ENCODE data around the gene STXBP6. TPM values are rescaled to one million over a fixed set of nuclear protein-coding genes. Genes with fewer than 3 reads are reported as not detected.

Gene STXBP6
- total and polyA plus RNA-seq, 2 donors (not counting 3 experiments of a cell fraction or from before 2014, with no cell fraction given) = 0.06 TPM; not detected in 1

GRCh38 chr14:25095736-25096437 lies 45.9 kb upstream of the STXBP6 start:
- intact Hi-C loops (cut with micrococcal nuclease) (no loop called here), dilution Hi-C loops (cut with MboI; ENCODE audit: extremely low pct_ligation_motif_present, low sequenced_read_pairs) (no loop called here)
- no peak overlapping the region for H3K9ac ChIP-seq (replicated peaks; ENCODE audit: extremely low read depth, insufficient read depth, low read length)
- no peaks in the 10 kb centered on the region for H3K9me1 ChIP-seq (replicated peaks; ENCODE audit: control insufficient read depth, extremely low read depth, insufficient read depth, low read length)
- no peaks in the 10 kb centered on the region for H3K36me3 ChIP-seq (ENCODE audit: control insufficient read depth in 2 of 2, extremely low read depth in 1 of 2, insufficient read depth in 2 of 2, low read length in 2 of 2)
- no peak overlapping the region for H3K4me3 ChIP-seq (replicated peaks in 1 of 3; ENCODE audit: insufficient read depth in 1 of 3, low read depth in 1 of 3, low read length in 3 of 3)
- no peak for TF ChIP-seq POLR2AphosphoS5 (IDR thresholded peaks at IDR 0.05; ENCODE audit: insufficient read depth, low read depth, low read length)
- no peak for TF ChIP-seq POLR2A (IDR thresholded peaks at IDR 0.05; ENCODE audit: low read depth, low read length)
- no peak for TF ChIP-seq CTCF (IDR thresholded peaks at IDR 0.05; ENCODE audit: extremely low read depth in 1 of 2, insufficient read depth in 1 of 2, low read depth in 1 of 2, low read length in 2 of 2)
- TF ChIP-seq FOS (IDR thresholded peaks at IDR 0.05; ENCODE audit: borderline replicate concordance, insufficient read depth, low read length) = no peak
- no peak overlapping the region for H3K4me2 ChIP-seq (ENCODE audit: insufficient read depth, low read length)
- FAIRE-seq (no peak), DNase-seq (ENCODE audit: low read depth, low spot score) (no peak)
- H4K20me1 ChIP-seq (replicated peaks; ENCODE audit: control insufficient read depth, extremely low read depth, insufficient read depth, low read length) = no peaks in the 10 kb centered on the region
- no TSS peak for BruUV-seq (replicated peaks)
- H3K79me2 ChIP-seq (ENCODE audit: control insufficient read depth, insufficient read depth, low read length) = no peaks in the 10 kb centered on the region
- CTCF ChIA-PET = interaction anchor here (1.2 kb wide), 1 partner anchor 10 kb away, joined by 3 read pairs; no protein-coding TSS in a partner anchor
- H3K4me1 ChIP-seq (ENCODE audit: control insufficient read depth, extremely low read depth, insufficient read depth, low read length) = no peaks in the 10 kb centered on the region
- H3K27me3 ChIP-seq (ENCODE audit: control insufficient read depth in 2 of 2, insufficient read depth in 2 of 2, low read length in 2 of 2) = no peaks in the 10 kb centered on the region
- H3K27ac ChIP-seq (ENCODE audit: insufficient read depth, low read depth, low read length) = no peak overlapping the region
- no peak overlapping the region for H2AFZ ChIP-seq (ENCODE audit: low read depth, low read length)
- no peaks in the 10 kb centered on the region for H3K9me3 ChIP-seq (replicated peaks; ENCODE audit: control insufficient read depth, insufficient read depth, low read length)
- POLR2A ChIA-PET = no interaction called here

Measured in endothelial cell of umbilical vein (primary cell).